GM19238 (cell line): ENCODE measurements around the gene MAL.
A peak's percentile ranks its signal among the peaks of the same experiment; 100 is the strongest.

Experiments used
- DNase-seq: peaks from one replicate; pipeline ENCODE4 v3.0.0; 2011; ENCODE audit warnings: low spot score; ENCODE audit not compliant: insufficient read length

The MAL gene

GRCh38 chr2:95015261-95015912, 10.1 kb upstream of the MAL start:
- no peak for DNase-seq

- no peak for DNase-seq
These were observed 8.9 kb upstream of the MAL start for GRCh38 chr2:95016616-95017015.

- no peak for DNase-seq
These were observed 8.4 kb upstream of the MAL start for GRCh38 chr2:95017071-95017501.

- DNase-seq = no peak
These were observed 7.7 kb upstream of the MAL start for GRCh38 chr2:95017836-95018235.

GRCh38 chr2:95018301-95018700, 7.2 kb upstream of the MAL start:
- no peak for DNase-seq

GRCh38 chr2:95018861-95019550, 6.5 kb upstream of the MAL start:
- DNase-seq = no peak

GRCh38 chr2:95019572-95019971, 5.9 kb upstream of the MAL start:
- DNase-seq = no peak

- DNase-seq = no peak
These were observed 5.1 kb upstream of the MAL start for GRCh38 chr2:95020275-95021022.

GRCh38 chr2:95021023-95021416, 4.5 kb upstream of the MAL start:
- no peak for DNase-seq

- DNase-seq = no peak
These were observed 3.7 kb upstream of the MAL start for GRCh38 chr2:95021847-95022246.

- peak; percentile 82 for DNase-seq
These were observed 2.9 kb upstream of the MAL start for GRCh38 chr2:95022309-95023221.

GRCh38 chr2:95023222-95023597, 2.3 kb upstream of the MAL start:
- peak; percentile 57 for DNase-seq

- no peak for DNase-seq
These were observed 1.1 kb upstream of the MAL start for GRCh38 chr2:95024371-95024770.

GRCh38 chr2:95024960-95025405, 525 bp upstream of the MAL start:
- no peak for DNase-seq

- DNase-seq = no peak
These were observed 1.2 kb downstream of the MAL start for GRCh38 chr2:95026471-95027368.

- no peak for DNase-seq
These were observed 1.8 kb downstream of the MAL start for GRCh38 chr2:95027369-95027720.

GRCh38 chr2:95029898-95030341, 4.4 kb downstream of the MAL start:
- no peak for DNase-seq

GRCh38 chr2:95030496-95030895, 5.0 kb downstream of the MAL start:
- no peak for DNase-seq

GRCh38 chr2:95031076-95031725, 5.7 kb downstream of the MAL start:
- no peak for DNase-seq

- no peak for DNase-seq
These were observed 6.2 kb downstream of the MAL start for GRCh38 chr2:95031726-95032116.
